Transverse colon (tissue), 4 donors: ENCODE data around the gene AP3M1. TPM values are rescaled to one million over a fixed set of nuclear protein-coding genes. Genes with fewer than 3 reads are reported as not detected.
A peak's percentile ranks its signal among the peaks of the same experiment; 100 is the strongest.

Experiments used
- DNase-seq: peaks from one replicate; pipeline ENCODE4 v3.0.0-alpha.2; 2019
- H3K27ac ChIP-seq, 4 donors: fragments of 200-600 bp; sonication (generic); 2 replicates each; pipeline ENCODE4 v1.5.1; 2016 to 2018; ENCODE audit warnings: inconsistent platforms in 4 of 4
- H3K27me3 ChIP-seq: fragments of 200-600 bp; sonication (generic); 2 replicates; pipeline ENCODE4 v1.5.1; 2017; ENCODE audit warnings: inconsistent platforms
- H3K36me3 ChIP-seq, 4 donors: fragments of 200-600 bp; sonication (generic); 2 replicates each; pipeline ENCODE4 v1.5.1; 2017 to 2019; ENCODE audit warnings: inconsistent platforms in 4 of 4
- H3K4me1 ChIP-seq, 4 donors: fragments of 200-600 bp; sonication (generic); 2 replicates each; pipeline ENCODE4 v1.5.1; 2017 to 2020; ENCODE audit warnings: inconsistent platforms in 4 of 4
- H3K4me3 ChIP-seq, 4 donors: fragments of 200-600 bp; sonication (generic); 1 replicate in 1 of 4; 2 replicates in 3 of 4; pipeline versions ENCODE4 v1.5.1 to v1.6.1; 2017 to 2019; ENCODE audit warnings: inconsistent platforms in 4 of 4
- H3K9me3 ChIP-seq, 2 donors: fragments of 200-600 bp; sonication (generic); 2 replicates each; pipeline ENCODE4 v1.5.1; 2017 to 2019; ENCODE audit warnings: inconsistent platforms in 2 of 2
- CTCF ChIP-seq, 5 experiments: fragments of 200-600 bp in 3 of 5; fragments of 450-650 bp in 2 of 5; sonication (generic) in 3 of 5; IDR thresholded peaks; 1 replicate in 2 of 5; 2 replicates in 3 of 5; pipeline ENCODE4 v1.5.1; 2016 to 2017; ENCODE audit warnings: antibody characterized with exemption in 5 of 5, inconsistent platforms in 3 of 5, mild to moderate bottlenecking in 2 of 5, moderate library complexity in 1 of 5
- EP300 ChIP-seq: sonication (generic); formaldehyde crosslinking; IDR thresholded peaks from one replicate; pipeline ENCODE4 v1.6.1; 2017; ENCODE audit warnings: antibody characterized with exemption, low read depth
- POLR2A ChIP-seq: fragments of 450-650 bp; IDR thresholded peaks from one replicate; pipeline ENCODE4 v1.6.1; 2016; ENCODE audit warnings: antibody characterized with exemption, mild to moderate bottlenecking, moderate library complexity
- POLR2AphosphoS5 ChIP-seq, 3 donors: sonication (generic); formaldehyde crosslinking; IDR thresholded peaks; one replicate each; pipeline ENCODE4 v1.6.1; 2016; ENCODE audit warnings: antibody characterized with exemption in 3 of 3
- WGBS, 2 donors: methylation state at CpG; one replicate each; pipeline ENCODE4 v1.1.5; 2018; ENCODE audit warnings: low coverage in 1 of 2; 5-methylcytosine and 5-hydroxymethylcytosine counted together
- in situ Hi-C, 4 donors: fragments of 200-750 bp; cut with MboI; loops; one replicate each; pipeline versions ENCODE4 v1.15.0 to v1.15.1; 2017; ENCODE audit warnings: low sequenced_read_pairs in 3 of 4, low pct_ligation_motif_present in 1 of 4, low pct_unique_long_range_greater_than_20kb in 1 of 4
- intact Hi-C: fragments of 100-400 bp; cut with DNase I; formaldehyde crosslinking; loops from one replicate; pipeline ENCODE4 v1.15.1; 2023; ENCODE audit warnings: low total_unique reads
- total RNA-seq, 4 donors: library from RNA; depleted of rRNA; stranded (reverse); fragments of >200 nt; gene quantifications; one replicate each; pipeline ENCODE4 v1.1.0, GENCODE V29; 2016

The AP3M1 gene
- total RNA-seq, 4 donors from 2014 or later: 10.1 to 27.3 (median 21.3) TPM

- TF ChIP-seq CTCF (IDR thresholded peaks at IDR 0.05) (no peak), POLR2AphosphoS5 (IDR thresholded peaks at IDR 0.05) (no peak), POLR2A (no peak), EP300 (no peak)
- intact Hi-C loops (no loop called here), in situ Hi-C loops (loop anchor here in 1 of 4 donors (25.0 kb wide), 1 partner anchor 189 kb away; no protein-coding TSS in a partner anchor)
- H3K4me1 ChIP-seq: peaks cover 0 to 48% (median 13%) of the 10 kb centered on the region in 4 donors
- H3K9me3 ChIP-seq: no peaks in the 10 kb centered on the region
- H3K27ac ChIP-seq: peak overlapping the region in 1 of 4 donors; percentile 6
- WGBS, 2 donors: 79 to 90% methylated on average over 2 to 5 of the region's 5 CpGs
- no peak for DNase-seq
- no peak overlapping the region for H3K4me3 ChIP-seq
- H3K36me3 ChIP-seq: peaks cover 0 to 20% (median 10%) of the 10 kb centered on the region in 4 donors
- H3K27me3 ChIP-seq: no peaks in the 10 kb centered on the region
These were observed 74.7 kb downstream of the AP3M1 start for GRCh38 chr10:74075906-74076305.

GRCh38 chr10:74072503-74072902 lies 78.1 kb downstream of the AP3M1 start:
- TF ChIP-seq EP300 (no peak), CTCF (IDR thresholded peaks at IDR 0.05) (no peak), POLR2A (no peak), POLR2AphosphoS5 (IDR thresholded peaks at IDR 0.05) (no peak)
- peaks cover 0 to 25% (median 5%) of the 10 kb centered on the region in 4 donors for H3K4me1 ChIP-seq
- in situ Hi-C loops: no loop called here
- intact Hi-C loops: no loop called here
- 82 to 89% methylated on average over 3 to 6 of the region's 6 CpGs for WGBS, 2 donors
- no peaks in the 10 kb centered on the region for H3K27me3 ChIP-seq
- H3K4me3 ChIP-seq: no peak overlapping the region
- peaks cover 0 to 20% (median 10%) of the 10 kb centered on the region in 4 donors for H3K36me3 ChIP-seq
- no peaks in the 10 kb centered on the region for H3K9me3 ChIP-seq
- H3K27ac ChIP-seq: no peak overlapping the region
- DNase-seq: no peak

- in situ Hi-C loops: no loop called here
- no peaks in the 10 kb centered on the region for H3K27me3 ChIP-seq
- TF ChIP-seq CTCF (IDR thresholded peaks at IDR 0.05) (no peak), EP300 (no peak), POLR2AphosphoS5 (IDR thresholded peaks at IDR 0.05) (no peak), POLR2A (no peak)
- intact Hi-C loops: no loop called here
- peaks cover 0 to 13% (median 6%) of the 10 kb centered on the region in 4 donors for H3K4me1 ChIP-seq
- H3K27ac ChIP-seq: peak overlapping the region in 2 of 4 donors; percentile 7 to 8
- no peaks in the 10 kb centered on the region for H3K9me3 ChIP-seq
- DNase-seq: no peak
- H3K4me3 ChIP-seq: no peak overlapping the region
- peaks cover 0 to 20% (median 10%) of the 10 kb centered on the region in 4 donors for H3K36me3 ChIP-seq
These were observed 79.5 kb downstream of the AP3M1 start for GRCh38 chr10:74071157-74071556.

Other genes starting within 250 kb of the AP3M1 start
- gene PLAU, start 239.7 kb downstream of the AP3M1 start, total RNA-seq: 1 to 10 TPM in 3 of 4 donors, under 1 TPM in 1; 0.75 to 8.0 (median 2.3) TPM
- 100 to 1,000 TPM in 3 of 4 donors, 10 to 100 TPM in 1; 96.1 to 133 (median 120) TPM for gene VCL, start 152.7 kb downstream of the AP3M1 start, total RNA-seq
- gene ADK, start 393 bp upstream of the AP3M1 start, total RNA-seq: 10 to 100 TPM in 3 of 4 donors, 1 to 10 TPM in 1; 6.8 to 25.2 (median 14.8) TPM